SK-N-MC (cell line): ENCODE data around the gene PSMC3.

Experiments
- DNase-seq: peaks from one replicate; pipeline ENCODE4 v3.0.0-alpha.2; 2011; ENCODE audit warnings: low read depth, low spot score
- H3K27ac ChIP-seq: fragments of 200-600 bp; sonication (generic); 2 replicates; pipeline ENCODE4 v1.5.1; 2016; ENCODE audit warnings: mixed run types
- H3K36me3 ChIP-seq: fragments of 200-600 bp; sonication (generic); 2 replicates; pipeline ENCODE4 v1.6.1; 2017; ENCODE audit warnings: antibody characterized with exemption, low read length, mixed read lengths; ENCODE audit not compliant: insufficient read depth
- H3K4me3 ChIP-seq: fragments of 200-600 bp; sonication (generic); 2 replicates; pipeline ENCODE4 v1.5.1; 2016
- H3K9ac ChIP-seq: fragments of 200-600 bp; sonication (generic); 2 replicates; pipeline ENCODE4 v1.8.0; 2017; ENCODE audit warnings: mixed run types, mixed read lengths; ENCODE audit not compliant: insufficient read length
- H3K9me3 ChIP-seq: fragments of 200-600 bp; sonication (generic); 2 replicates; pipeline ENCODE4 v1.6.1; 2017; ENCODE audit warnings: low read depth, mild to moderate bottlenecking, antibody characterized with exemption, low read length, moderate library complexity, mixed read lengths
- EZH2 ChIP-seq: fragments of 200-600 bp; sonication (generic); IDR thresholded peaks from one replicate; pipeline ENCODE4 v1.6.1; 2017; ENCODE audit warnings: antibody characterized with exemption
- FOXP2 ChIP-seq: optimal IDR thresholded peaks from 2 replicates; pipeline ENCODE3; 2011; ENCODE audit warnings: mild to moderate bottlenecking, moderate library complexity; ENCODE audit not compliant: insufficient read depth; ENCODE audit errors: extremely low read length, control extremely low read depth
- POLR2AphosphoS5 ChIP-seq: IDR thresholded peaks from 2 replicates; pipeline ENCODE4 v1.6.1; 2012; ENCODE audit warnings: mild to moderate bottlenecking, low read depth, low read length, borderline replicate concordance

PSMC3 gene

GRCh38 chr11:47389577-47390421 lies 36.4 kb downstream of the PSMC3 start:
- Histone ChIP-seq H3K27ac (no peak overlapping the region), H3K4me3 (no peak overlapping the region), H3K9me3 (no peaks in the 10 kb centered on the region), H3K36me3 (no peaks in the 10 kb centered on the region), H3K9ac (no peak overlapping the region)
- no peak for TF ChIP-seq EZH2
- no peak for TF ChIP-seq POLR2AphosphoS5
- TF ChIP-seq FOXP2 = no peak
- DNase-seq = no peak

GRCh38 chr11:47388697-47389576 lies 37.3 kb downstream of the PSMC3 start:
- DNase-seq = no peak
- Histone ChIP-seq H3K9ac (no peak overlapping the region), H3K4me3 (no peak overlapping the region), H3K27ac (no peak overlapping the region), H3K9me3 (no peaks in the 10 kb centered on the region), H3K36me3 (no peaks in the 10 kb centered on the region)
- TF ChIP-seq POLR2AphosphoS5 (no peak), FOXP2 (no peak), EZH2 (no peak)

GRCh38 chr11:47387944-47388696 lies 38.1 kb downstream of the PSMC3 start:
- H3K9me3 ChIP-seq = no peaks in the 10 kb centered on the region
- no peak overlapping the region for H3K9ac ChIP-seq
- no peak overlapping the region for H3K4me3 ChIP-seq
- no peaks in the 10 kb centered on the region for H3K36me3 ChIP-seq
- TF ChIP-seq FOXP2 (no peak), EZH2 (no peak), POLR2AphosphoS5 (no peak)
- no peak for DNase-seq
- no peak overlapping the region for H3K27ac ChIP-seq

- DNase-seq = no peak
- no peak for TF ChIP-seq EZH2
- no peak for TF ChIP-seq FOXP2
- Histone ChIP-seq H3K9ac (no peak overlapping the region), H3K36me3 (no peaks in the 10 kb centered on the region), H3K27ac (no peak overlapping the region), H3K9me3 (no peaks in the 10 kb centered on the region), H3K4me3 (no peak overlapping the region)
These were observed 41.7 kb downstream of the PSMC3 start for GRCh38 chr11:47384498-47384897.

- Histone ChIP-seq H3K27ac (no peak overlapping the region), H3K9ac (no peak overlapping the region), H3K4me3 (no peak overlapping the region), H3K36me3 (no peaks in the 10 kb centered on the region), H3K9me3 (no peaks in the 10 kb centered on the region)
- DNase-seq = no peak
- TF ChIP-seq FOXP2 = no peak
These were observed 43.2 kb downstream of the PSMC3 start for GRCh38 chr11:47383071-47383470.

- no peak overlapping the region for H3K4me3 ChIP-seq
- H3K36me3 ChIP-seq = no peaks in the 10 kb centered on the region
- TF ChIP-seq EZH2 (no peak), POLR2AphosphoS5 (no peak), FOXP2 (no peak)
- H3K9ac ChIP-seq = no peak overlapping the region
- no peaks in the 10 kb centered on the region for H3K9me3 ChIP-seq
- DNase-seq = no peak
- no peak overlapping the region for H3K27ac ChIP-seq
These were observed 46.2 kb downstream of the PSMC3 start for GRCh38 chr11:47380078-47380477.

- Histone ChIP-seq H3K4me3 (no peak overlapping the region), H3K9ac (no peak overlapping the region)
These were observed 46.9 kb downstream of the PSMC3 start for GRCh38 chr11:47379317-47379716.

GRCh38 chr11:47378836-47379170 lies 47.4 kb downstream of the PSMC3 start:
- Histone ChIP-seq H3K36me3 (no peaks in the 10 kb centered on the region), H3K9ac (no peak overlapping the region), H3K27ac (no peak overlapping the region), H3K4me3 (no peak overlapping the region), H3K9me3 (no peaks in the 10 kb centered on the region)
- DNase-seq = no peak
- TF ChIP-seq POLR2AphosphoS5 = no peak
- no peak for TF ChIP-seq FOXP2
- TF ChIP-seq EZH2 = no peak

More at GRCh38 chr11:47379317-47379716, 46.9 kb downstream of the PSMC3 start:
- Histone ChIP-seq H3K9me3 (no peaks in the 10 kb centered on the region), H3K36me3 (no peaks in the 10 kb centered on the region), H3K27ac (no peak overlapping the region)
- DNase-seq = no peak
- TF ChIP-seq FOXP2 (no peak), POLR2AphosphoS5 (no peak), EZH2 (no peak)
